Gastrocnemius medialis (tissue), 4 donors: ENCODE results near the gene HOXD9.

Source experiments
- POLR2A ChIP-seq, 2 donors: fragments of 450-650 bp; IDR thresholded peaks; one replicate each; pipeline ENCODE4 v1.6.1; 2017; ENCODE audit warnings: antibody characterized with exemption in 2 of 2, mild to moderate bottlenecking in 2 of 2, moderate library complexity in 2 of 2
- TF ChIP-seq, protein P1 (sequence below), 5 experiments: fragments of 450-650 bp in 3 of 5; fragments of 200-600 bp in 2 of 5; sonication (generic) in 2 of 5; IDR thresholded peaks in 4 of 5; conservative IDR thresholded peaks in 1 of 5; 1 replicate in 4 of 5; 2 replicates in 1 of 5; pipeline ENCODE4 v1.5.1; 2016 to 2019; ENCODE audit warnings: antibody characterized with exemption in 5 of 5, mild to moderate bottlenecking in 3 of 5, moderate library complexity in 3 of 5

DNA sequence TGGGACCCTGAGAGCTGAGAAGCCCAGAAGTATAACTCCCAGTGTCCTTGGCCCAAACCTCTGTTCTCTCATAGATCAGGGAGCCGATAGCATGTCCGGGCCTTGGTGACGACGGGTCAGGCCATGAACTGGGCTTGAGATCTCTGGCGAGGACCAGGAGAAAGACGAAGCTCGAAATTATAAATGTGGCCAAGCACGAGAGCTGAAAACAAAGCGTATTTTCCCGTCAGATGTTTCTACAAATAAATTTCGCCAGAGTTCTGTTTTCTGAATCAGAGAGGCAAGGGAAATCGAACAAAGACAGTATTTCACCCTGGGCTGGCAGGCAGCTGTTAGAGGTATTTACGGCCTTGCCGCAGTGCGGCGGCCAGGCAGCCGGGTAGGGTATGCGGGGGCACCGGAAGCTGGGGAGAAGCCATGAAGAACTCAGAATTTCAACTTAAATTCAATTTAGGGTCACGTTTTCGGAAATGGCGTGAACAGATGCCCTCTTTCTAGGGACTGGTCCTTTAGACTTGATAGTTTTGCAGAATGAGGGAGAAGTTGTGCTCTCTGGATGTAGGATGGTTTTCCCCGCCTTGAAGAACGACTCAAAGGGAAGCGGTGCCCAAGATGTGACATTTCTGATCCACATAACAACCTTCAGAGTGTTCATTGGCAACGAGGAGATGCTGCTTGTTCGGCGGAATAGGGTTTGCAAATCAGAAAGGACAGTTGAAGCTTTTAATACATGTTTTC is 16.6 kb downstream of the HOXD9 start:
- TF ChIP-seq, protein P1, sequence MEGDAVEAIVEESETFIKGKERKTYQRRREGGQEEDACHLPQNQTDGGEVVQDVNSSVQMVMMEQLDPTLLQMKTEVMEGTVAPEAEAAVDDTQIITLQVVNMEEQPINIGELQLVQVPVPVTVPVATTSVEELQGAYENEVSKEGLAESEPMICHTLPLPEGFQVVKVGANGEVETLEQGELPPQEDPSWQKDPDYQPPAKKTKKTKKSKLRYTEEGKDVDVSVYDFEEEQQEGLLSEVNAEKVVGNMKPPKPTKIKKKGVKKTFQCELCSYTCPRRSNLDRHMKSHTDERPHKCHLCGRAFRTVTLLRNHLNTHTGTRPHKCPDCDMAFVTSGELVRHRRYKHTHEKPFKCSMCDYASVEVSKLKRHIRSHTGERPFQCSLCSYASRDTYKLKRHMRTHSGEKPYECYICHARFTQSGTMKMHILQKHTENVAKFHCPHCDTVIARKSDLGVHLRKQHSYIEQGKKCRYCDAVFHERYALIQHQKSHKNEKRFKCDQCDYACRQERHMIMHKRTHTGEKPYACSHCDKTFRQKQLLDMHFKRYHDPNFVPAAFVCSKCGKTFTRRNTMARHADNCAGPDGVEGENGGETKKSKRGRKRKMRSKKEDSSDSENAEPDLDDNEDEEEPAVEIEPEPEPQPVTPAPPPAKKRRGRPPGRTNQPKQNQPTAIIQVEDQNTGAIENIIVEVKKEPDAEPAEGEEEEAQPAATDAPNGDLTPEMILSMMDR (IDR thresholded peaks at IDR 0.05 in 4 of 5, conservative IDR thresholded peaks at IDR 0.05 in 1 of 5): no peak
- TF ChIP-seq POLR2A (IDR thresholded peaks at IDR 0.05): no peak
